ENCODE results near the gene WRAP53. TPM values are rescaled to one million over a fixed set of nuclear protein-coding genes. Genes with fewer than 3 reads are reported as not detected.
"Not testable (repeated sequence)": the region's sequence is repeated elsewhere in the genome, so short reads cannot be mapped to it uniquely, and the experiment has no call there.

The WRAP53 gene
- polyA plus RNA-seq (ENCODE audit: insufficient read length in 4 of 4), result 10 to 100 TPM; 11.1 to 17.6 (median 15.6) TPM

DNA sequence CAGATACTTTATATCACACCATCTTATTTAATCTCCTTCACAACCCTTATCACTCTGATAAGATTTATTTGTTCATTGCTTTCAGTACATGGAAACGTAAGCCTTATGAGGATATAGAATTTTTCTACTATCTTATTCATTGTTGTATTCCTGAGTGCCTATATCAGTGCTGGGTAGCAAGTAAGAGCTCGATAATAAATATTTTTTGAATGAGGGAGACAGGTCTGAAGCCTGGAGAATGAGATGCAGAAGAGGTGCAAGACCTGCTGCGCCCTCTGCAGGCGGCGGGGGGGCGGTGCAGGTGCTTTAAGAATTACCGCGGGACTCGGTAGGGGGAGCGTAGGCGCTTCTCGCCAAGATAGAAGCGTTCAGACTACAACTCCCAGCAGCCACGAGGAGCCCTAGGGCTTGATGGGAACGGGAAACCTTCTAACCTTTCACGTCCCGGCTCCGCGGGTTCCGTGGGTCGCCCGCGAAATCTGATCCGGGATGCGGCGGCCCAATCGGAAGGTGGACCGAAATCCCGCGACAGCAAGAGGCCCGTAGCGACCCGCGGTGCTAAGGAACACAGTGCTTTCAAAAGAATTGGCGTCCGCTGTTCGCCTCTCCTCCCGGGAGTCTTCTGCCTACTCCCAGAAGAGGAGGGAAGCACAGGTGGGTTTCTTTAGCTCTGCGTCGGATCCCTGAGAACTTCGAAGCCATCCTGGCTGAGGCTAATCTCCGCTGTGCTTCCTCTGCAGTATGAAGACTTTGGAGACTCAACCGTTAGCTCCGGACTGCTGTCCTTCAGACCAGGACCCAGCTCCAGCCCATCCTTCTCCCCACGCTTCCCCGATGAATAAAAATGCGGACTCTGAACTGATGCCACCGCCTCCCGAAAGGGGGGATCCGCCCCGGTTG, at the start of gene WRAP53:
Gene WRAP53 (plus strand): TSS at position 570 of the 900 bp plus-strand sequence. CDS start 172 bp downstream, at position 742.
- DNase-seq (ENCODE audit: low read depth in 4 of 4, low spot score in 2 of 4), result peak; percentile 91 to 98 (median 95)

DNA sequence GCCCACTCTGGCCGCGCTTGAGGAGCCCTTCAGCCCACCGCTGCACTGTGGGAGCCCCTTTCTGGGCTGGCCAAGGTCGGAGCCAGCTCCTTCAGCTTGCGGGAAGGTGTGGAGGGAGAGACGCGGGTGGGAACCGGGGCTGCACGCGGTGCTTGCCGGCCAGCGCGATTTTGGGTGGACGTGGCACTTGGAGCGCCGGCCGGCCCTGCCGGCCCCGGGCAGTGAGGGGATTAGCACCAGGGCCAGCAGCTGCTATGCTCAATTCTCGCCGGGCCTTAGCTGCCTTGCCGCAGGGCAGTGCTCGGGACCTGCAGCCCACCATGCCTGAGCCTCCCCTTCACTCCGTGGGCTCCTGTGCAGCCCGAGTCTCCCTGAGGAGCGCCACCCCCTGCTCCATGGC, 47.5 kb upstream of the WRAP53 start:
- no peak for DNase-seq (ENCODE audit: low read depth in 4 of 4, low spot score in 2 of 4)

DNA sequence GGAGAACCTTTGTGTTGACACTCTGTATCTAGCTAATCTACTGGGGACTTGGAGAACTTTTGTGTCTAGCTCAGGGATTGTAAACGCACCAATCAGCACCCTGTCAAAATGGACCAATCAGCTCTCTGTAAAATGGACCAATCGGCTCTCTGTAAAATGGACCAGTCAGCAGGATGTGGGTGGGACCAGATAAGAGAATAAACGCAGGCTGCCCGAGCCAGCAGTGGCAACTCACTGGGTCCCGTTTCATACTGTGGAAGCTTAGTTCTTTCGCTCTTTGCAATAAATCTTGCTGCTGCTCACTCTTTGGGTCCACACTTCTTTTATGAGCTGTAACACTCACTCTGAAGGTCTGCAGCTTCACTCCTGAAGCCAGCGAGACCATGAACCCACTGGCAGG, 46.6 kb upstream of the WRAP53 start:
- not testable (repeated sequence) for DNase-seq (ENCODE audit: low read depth in 4 of 4, low spot score in 2 of 4)

DNA sequence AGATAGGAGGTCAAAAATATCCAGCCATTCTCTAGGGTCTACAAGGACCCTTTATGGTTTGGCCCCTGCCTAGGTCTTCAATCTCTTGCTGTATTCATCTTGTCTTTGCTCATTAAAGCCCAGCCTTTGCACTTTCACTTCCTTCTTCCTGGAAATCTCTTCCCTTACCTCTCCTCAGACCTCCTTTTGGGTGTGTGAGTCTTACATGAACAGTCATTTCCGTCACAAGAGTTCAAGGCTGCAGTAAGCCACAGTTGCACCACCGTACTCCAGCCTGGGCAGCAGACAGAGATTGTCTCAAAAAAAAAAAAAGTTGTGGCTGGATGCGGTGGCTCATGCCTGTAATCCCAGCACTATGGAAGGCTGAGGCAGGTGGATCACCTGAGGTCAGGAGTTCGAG, 43.5 kb upstream of the WRAP53 start:
- no peak for DNase-seq (ENCODE audit: low read depth in 4 of 4, low spot score in 2 of 4)

DNA sequence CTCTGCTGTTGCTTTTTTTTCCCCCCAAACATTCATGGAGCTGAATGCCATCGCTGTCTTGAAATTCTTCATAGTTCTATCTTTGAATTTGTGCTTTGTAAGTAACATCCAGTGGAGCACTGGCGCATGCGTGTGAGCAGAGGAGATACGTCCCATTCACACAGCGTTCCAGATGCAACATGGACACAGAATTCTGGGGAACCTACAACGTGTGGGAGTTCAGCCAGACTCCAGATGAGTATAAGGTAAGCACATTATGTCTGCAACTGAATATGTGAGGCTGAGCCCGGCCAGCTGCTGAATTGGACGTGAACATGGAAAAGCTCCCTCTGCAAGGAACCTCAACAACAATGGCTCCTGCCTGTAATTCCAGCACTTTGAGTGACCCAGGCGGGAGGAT, 41.8 kb upstream of the WRAP53 start:
- no peak for DNase-seq (ENCODE audit: low read depth in 4 of 4, low spot score in 2 of 4)

DNA sequence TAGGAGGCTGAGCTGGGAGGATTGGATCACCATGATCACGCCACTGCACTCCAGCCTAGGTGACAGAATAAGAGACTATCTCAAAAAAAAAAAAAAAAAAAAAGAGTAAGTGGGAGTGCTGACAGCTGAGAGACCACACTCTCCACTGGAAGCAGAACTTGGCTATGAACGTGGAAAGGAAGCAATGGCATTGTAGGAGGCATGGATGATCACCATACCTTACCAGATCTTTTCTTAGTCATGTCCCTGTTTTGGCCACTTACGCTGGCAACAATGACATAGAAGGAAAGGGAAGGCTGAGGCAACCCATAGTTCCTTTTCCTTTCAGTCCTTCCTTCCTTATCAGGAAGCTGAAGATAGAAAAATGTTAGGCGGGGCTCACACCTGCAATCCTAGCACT, 41.3 kb upstream of the WRAP53 start:
- DNase-seq (ENCODE audit: low read depth in 4 of 4, low spot score in 2 of 4), result no peak

DNA sequence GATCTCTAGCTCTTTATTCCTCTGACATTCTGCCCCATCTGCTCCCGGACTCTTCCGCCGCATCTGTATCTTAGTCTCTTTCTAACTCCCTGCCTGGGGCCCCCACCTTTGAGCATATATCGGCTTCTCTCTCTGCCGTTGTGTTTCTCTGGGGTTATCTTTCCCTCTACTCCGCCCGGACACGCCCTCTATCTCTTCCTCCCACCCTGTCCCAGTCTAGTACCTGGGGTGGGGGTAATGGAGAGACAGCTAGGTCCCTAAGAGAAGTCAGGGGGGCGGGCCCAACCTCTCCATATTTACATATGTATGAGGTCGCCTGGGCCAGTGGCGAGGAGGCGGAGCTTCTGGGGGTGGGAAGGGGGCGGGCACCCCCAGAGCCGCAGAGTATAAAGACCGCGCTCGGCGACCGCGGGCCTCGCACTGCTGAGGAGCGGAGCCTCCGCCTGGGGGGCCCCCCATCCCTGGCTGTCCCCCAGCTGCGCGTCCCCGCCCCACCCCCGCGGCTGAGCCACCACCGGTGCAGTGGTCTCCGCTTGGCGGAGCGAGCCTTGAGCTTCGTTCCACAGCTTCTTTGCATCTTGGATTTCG, 37.7 kb upstream of the WRAP53 start, which contains the start of gene ATP1B2:
Gene ATP1B2 (plus strand): TSS at position 418 of the 588 bp plus-strand sequence. CDS start 593 bp downstream, outside the sequence.
- DNase-seq (ENCODE audit: low read depth in 4 of 4, low spot score in 2 of 4), result peak in 2 of 4 donors; percentile 50 to 55

DNA sequence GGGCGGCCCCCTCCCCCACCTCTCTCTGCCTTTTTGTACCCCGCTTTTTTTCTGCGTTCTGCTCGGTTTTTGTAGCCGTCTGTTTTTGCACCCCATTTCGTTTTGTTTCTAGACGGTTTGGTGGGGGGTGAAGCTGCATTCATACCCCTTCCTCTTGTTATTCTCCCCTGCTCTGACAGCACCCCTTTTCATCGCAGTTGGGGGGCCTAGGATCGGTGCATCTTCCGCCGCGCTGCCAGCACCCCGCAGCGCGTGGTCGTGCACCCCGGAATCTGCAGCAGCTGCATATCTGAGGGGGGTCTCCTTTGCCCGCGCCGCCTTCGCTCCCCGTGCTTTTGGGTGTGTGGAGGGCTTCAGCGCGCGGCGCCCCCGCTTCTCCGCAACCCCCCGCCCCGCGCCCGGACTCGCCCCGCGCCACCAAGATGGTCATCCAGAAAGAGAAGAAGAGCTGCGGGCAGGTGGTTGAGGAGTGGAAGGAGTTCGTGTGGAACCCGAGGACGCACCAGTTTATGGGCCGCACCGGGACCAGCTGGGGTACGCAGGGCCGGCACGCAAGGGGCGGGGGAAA, 37.1 kb upstream of the WRAP53 start:
- no peak for DNase-seq (ENCODE audit: low read depth in 4 of 4, low spot score in 2 of 4)

DNA sequence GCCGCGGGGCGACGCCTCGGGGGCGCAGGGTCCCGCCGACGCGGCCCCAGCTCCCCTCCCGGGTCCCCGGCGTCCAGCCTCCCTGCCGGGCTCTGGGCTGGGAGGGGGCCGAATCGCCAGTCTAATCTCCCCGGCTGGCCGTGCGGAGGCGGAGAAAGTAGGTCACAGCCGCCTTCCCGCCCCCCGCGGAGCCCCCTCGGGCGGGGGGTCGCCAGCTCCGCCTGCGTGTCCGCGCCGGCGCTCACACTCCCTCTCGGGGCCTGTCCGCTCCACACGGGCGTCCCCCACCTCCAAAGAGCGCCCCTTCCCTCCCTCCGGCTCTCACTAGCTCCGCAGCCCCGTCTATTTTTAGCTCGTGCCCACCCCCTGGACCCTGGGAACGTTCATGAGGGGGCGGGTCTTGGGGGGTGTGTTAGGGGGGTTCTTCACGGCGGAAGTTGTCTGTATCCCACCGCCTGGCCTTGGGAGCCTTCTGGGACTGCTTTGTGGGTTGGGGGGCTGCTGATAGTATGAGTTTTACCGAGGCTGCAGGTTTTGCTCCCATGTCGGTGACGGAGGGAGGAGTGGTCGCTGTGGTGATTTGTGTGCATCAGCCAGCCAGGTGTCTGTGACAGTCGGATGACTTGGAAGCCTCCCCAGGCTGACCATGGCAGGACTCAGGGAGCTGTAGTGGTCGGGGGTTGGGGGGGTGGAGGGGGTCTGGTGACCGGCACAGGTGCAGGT, 36.5 kb upstream of the WRAP53 start:
- DNase-seq (ENCODE audit: low read depth in 4 of 4, low spot score in 2 of 4), result peak in 2 of 4 donors; percentile 58 to 73

DNA sequence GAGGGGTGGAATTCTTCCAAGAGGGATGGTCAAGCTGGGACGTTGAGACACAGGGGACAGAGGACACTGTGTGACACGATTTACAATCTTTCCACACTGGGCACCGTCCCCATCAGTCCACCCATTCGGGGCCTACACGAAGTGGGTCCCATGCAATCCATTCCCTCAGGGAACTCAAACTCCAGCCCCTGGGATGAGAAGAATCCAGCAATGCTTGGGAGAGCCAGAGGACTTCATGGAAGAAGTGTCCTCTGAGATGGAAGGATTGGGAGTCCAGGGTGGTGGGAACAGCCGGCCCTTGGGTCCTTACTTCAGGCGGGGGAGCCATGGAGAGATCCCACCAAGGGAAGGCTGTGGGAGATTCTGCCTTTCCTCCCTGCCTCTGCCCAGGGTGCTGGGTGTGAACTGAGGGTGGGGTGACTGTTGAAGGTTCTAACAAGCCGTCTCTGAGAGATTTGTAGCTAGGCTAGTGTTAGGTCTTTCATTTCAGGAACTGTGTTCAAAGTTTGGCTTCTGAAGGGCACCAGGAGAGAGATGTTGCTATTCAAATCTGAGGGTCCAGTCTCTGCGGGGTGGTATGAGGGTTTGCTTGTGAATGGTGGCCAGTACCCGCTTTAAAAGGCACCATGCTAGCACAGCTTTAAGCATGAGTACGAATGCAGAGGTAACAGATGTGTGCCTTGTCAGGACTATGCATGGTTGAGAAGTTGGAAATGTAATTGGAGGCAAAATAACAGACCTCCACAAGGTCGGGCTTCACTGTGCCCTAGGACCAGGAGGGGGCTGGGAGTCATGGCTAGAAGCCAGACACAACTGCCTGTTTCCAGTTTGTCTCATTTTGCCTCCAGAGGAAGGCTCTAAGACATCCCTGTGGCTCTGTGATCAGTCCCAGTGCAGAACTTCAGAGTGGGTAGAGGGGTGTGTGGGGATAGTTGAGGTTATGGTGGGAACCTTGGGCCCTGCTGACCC, 35.6 kb upstream of the WRAP53 start:
- DNase-seq (ENCODE audit: low read depth in 4 of 4, low spot score in 2 of 4), result no peak

DNA sequence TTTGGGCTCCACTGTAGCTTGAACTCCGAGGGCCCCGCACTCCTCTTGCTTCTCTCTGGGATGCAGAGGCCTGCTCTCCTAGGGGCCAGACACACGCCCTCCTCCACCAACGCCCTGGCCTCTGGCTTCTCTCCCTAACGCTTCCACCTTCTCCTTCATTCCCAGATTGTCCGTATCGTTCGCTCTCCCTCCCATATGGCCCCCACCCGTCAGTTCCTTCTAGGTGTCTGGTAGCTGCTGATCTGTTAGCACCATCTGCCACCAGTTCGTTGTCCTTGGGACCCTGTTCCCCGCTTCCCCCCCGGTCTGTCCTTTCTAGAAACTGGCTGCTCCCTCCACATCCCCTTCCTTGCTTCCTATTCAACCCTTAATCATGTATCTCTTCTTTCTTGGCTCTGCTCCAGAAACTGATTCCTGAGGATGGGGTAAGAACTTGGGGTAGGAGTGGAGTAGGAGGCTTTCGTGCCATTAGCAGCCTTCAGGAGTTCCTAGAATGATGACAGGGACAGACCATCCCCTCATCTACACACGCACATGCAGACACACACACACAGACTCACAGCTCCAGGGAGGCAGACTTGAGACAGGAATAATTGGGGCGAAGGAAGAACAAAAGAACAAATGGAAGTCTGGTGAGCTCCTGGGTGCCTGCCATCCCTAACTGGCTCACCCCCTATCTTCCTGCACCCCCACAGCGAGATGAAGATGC, 33.3 kb upstream of the WRAP53 start:
- DNase-seq (ENCODE audit: low read depth in 4 of 4, low spot score in 2 of 4), result no peak

DNA sequence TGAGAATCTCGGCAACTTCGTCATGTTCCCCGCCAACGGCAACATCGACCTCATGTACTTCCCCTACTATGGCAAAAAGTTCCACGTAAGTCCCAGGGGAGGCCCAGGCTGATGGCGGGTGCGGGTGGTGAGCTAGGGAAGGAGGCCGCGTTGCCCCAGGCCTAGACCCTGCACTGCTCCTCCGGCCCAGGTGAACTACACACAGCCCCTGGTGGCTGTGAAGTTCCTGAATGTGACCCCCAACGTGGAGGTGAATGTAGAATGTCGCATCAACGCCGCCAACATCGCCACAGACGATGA, 32.8 kb upstream of the WRAP53 start:
- DNase-seq (ENCODE audit: low read depth in 4 of 4, low spot score in 2 of 4), result no peak

DNA sequence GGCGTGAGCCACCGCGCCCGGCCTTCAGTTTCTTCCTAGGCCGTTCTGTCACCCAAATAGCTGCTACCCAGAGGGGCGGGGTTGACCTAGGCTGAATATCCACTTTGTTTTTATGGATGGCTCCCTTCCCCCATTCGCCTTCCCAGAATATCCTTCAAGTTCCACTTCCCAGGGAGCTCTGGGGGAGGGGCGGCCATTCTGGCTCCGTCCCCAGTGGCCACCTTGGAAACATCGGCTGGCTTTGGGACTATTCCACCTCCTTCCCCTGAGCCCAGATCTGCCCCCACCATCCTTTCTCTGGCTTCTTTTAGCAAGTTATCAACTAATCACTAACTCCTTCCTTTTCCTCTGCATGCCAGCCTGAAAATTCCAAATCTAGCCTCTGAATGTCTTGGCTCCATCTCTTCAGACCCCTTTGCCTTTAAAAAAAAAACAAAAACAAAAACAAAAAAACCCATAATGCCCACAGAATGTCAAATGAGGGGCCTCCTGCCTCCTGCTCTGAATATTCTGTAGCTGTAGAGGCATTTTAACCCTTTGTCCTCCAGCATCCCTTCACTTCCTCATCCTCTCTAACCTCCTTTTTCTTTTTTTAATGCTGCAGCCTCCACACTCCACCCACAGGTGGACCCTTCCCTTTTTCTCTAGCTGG, 31.2 kb upstream of the WRAP53 start:
- DNase-seq (ENCODE audit: low read depth in 4 of 4, low spot score in 2 of 4), result no peak

DNA sequence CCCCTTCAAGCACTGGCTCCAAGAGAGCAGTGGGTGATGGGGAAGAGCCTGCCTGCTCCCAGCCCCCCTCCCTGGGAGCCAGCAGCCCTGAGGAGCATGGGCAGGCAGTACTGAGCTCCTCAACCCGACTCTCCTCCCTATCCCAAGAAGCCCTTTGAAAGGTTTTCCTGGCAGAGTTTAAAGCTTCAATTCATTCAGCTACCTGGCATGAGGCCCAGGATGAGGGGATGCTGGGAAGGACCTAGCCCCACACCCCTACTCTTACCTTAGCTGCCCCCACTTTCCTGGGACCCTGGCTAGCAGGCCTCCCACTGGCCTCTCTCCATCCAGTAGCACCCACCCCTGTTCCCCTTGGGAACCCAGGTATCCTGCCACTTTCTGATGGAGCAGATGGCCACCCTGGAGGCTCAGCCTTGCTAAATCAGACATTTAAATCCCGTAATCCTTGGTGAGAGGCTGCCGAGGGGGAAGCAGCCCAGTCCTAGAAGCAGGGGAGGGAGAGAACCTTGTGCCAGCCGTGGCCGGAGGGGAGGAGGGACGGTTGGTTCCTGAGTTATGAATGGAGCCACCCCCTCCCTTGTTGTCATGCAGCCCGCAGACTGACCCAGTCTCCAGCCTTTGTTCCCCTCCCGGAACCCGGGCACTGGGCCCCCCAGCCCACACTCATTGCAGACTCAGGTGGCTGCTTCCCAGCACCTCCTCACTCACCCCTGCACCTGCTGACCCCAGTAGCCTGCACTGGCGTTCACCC, 20.4 kb upstream of the WRAP53 start:
- DNase-seq (ENCODE audit: low read depth in 4 of 4, low spot score in 2 of 4), result no peak

DNA sequence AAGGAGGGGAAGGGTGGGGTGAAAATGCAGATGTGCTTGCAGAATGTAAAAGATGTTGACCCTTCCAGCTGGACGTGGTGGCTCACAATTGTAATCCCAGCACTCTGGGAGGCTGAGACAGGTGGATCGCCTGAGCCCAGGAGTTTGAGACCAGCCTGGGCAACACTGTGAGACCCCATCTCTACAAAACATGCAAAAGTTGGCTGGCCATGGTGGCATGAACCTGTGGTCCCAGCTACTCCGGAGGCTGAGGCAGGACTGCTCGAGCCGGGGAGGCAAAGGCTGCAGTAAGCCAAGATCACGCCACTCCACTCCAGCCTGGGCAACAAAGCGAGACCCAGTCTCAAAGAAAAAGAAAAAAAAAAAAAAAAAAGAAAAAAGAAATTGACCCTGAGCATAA, 19.8 kb upstream of the WRAP53 start:
- DNase-seq (ENCODE audit: low read depth in 4 of 4, low spot score in 2 of 4), result no peak

DNA sequence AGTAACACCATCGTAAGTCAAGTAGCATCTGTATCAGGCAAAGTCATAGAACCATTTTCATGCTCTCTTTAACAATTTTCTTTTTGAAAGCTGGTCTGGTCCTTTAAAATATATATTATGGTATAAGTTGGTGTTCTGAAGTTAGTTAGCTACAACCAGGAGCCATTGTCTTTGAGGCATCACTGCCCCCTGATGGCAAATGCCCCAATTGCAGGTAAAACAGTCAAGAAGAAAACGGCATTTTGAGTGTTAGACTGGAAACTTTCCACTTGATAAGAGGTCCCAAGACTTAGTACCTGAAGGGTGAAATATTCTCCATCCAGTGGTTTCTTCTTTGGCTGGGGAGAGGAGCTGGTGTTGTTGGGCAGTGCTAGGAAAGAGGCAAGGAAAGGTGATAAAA, 15.0 kb upstream of the WRAP53 start:
- no peak for DNase-seq (ENCODE audit: low read depth in 4 of 4, low spot score in 2 of 4)

DNA sequence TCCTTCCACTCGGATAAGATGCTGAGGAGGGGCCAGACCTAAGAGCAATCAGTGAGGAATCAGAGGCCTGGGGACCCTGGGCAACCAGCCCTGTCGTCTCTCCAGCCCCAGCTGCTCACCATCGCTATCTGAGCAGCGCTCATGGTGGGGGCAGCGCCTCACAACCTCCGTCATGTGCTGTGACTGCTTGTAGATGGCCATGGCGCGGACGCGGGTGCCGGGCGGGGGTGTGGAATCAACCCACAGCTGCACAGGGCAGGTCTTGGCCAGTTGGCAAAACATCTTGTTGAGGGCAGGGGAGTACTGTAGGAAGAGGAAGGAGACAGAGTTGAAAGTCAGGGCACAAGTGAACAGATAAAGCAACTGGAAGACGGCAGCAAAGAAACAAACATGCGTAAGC, 13.3 kb upstream of the WRAP53 start:
- no peak for DNase-seq (ENCODE audit: low read depth in 4 of 4, low spot score in 2 of 4)

DNA sequence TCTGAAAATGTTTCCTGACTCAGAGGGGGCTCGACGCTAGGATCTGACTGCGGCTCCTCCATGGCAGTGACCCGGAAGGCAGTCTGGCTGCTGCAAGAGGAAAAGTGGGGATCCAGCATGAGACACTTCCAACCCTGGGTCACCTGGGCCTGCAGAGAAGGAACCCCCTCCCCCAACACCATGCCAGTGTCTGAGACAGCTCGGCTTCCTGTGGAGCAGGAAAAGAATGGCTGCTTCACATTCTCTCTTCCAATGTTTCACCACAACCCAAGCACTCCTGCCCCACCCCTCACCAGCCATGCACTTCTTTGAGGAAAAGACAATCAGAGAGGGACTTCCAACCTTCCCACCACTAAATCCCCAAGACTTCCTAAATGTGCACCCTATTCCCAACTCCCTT, 11.7 kb upstream of the WRAP53 start:
- DNase-seq (ENCODE audit: low read depth in 4 of 4, low spot score in 2 of 4), result no peak
